ENCODE results near the gene GALK1. TPM values are rescaled to one million over a fixed set of nuclear protein-coding genes. Genes with fewer than 3 reads are reported as not detected.
A peak's percentile ranks its signal among the peaks of the same experiment; 100 is the strongest.

GALK1 gene
- total and polyA plus RNA-seq, 9 of the 15 experiments (the other 6 are each of a cell fraction or from before 2014, with no cell fraction given), result 0.45 to 51.6 (median 17.4) TPM

DNA sequence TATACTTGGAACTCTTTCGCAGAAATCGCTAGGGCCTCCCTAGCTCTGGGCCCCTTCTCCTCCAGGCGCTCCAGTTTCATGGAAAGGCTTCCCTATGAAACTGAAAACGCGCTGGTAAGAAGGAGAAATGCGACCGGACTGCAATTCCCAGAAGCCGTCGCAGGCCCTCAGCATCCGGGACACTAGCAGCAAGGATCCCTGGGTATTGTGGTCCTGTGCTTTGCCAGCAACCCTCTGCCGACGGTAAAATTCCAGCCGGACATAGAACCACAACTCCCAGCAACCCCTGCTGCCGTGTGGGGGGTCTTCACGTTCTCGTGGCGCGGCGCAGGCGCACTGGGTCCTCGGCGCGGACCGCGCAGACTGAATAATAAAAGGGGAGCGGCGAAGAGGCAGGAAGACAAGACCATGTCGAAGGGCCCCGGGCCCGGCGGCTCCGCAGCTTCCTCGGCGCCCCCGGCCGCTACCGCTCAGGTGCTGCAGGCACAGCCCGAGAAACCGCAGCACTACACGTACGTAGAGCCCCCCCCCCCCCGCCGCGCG lies 19.6 kb upstream of the GALK1 start, which contains the start of gene UNK (continued):
- TF ChIP-seq, protein P1, sequence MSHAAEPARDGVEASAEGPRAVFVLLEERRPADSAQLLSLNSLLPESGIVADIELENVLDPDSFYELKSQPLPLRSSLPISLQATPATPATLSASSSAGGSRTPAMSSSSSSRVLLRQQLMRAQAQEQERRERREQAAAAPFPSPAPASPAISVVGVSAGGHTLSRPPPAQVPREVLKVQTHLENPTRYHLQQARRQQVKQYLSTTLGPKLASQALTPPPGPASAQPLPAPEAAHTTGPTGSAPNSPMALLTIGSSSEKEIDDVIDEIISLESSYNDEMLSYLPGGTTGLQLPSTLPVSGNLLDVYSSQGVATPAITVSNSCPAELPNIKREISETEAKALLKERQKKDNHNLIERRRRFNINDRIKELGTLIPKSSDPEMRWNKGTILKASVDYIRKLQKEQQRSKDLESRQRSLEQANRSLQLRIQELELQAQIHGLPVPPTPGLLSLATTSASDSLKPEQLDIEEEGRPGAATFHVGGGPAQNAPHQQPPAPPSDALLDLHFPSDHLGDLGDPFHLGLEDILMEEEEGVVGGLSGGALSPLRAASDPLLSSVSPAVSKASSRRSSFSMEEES (CRISPR knock-in tag; IDR thresholded peaks at IDR 0.05), result no peak
- TF ChIP-seq, protein P2, sequence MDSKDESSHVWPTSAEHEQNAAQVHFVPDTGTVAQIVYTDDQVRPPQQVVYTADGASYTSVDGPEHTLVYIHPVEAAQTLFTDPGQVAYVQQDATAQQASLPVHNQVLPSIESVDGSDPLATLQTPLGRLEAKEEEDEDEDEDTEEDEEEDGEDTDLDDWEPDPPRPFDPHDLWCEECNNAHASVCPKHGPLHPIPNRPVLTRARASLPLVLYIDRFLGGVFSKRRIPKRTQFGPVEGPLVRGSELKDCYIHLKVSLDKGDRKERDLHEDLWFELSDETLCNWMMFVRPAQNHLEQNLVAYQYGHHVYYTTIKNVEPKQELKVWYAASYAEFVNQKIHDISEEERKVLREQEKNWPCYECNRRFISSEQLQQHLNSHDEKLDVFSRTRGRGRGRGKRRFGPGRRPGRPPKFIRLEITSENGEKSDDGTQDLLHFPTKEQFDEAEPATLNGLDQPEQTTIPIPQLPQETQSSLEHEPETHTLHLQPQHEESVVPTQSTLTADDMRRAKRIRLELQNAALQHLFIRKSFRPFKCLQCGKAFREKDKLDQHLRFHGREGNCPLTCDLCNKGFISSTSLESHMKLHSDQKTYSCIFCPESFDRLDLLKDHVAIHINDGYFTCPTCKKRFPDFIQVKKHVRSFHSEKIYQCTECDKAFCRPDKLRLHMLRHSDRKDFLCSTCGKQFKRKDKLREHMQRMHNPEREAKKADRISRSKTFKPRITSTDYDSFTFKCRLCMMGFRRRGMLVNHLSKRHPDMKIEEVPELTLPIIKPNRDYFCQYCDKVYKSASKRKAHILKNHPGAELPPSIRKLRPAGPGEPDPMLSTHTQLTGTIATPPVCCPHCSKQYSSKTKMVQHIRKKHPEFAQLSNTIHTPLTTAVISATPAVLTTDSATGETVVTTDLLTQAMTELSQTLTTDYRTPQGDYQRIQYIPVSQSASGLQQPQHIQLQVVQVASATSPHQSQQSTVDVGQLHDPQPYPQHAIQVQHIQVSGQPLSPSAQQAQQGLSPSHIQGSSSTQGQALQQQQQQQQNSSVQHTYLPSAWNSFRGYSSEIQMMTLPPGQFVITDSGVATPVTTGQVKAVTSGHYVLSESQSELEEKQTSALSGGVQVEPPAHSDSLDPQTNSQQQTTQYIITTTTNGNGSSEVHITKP (IDR thresholded peaks at IDR 0.05; ENCODE audit: partially characterized antibody), result no peak
- TF ChIP-seq SMAD1 (IDR thresholded peaks at IDR 0.05; ENCODE audit: low read depth, low read length, partially characterized antibody), result no peak
- TF ChIP-seq CCAR2 (IDR thresholded peaks at IDR 0.05; ENCODE audit: low read depth, low read length), result no peak
- TF ChIP-seq RFX7 (CRISPR knock-in tag; IDR thresholded peaks at IDR 0.05), result peak; percentile 75; the same call in 1 of the 2 replicates
- no peak for TF ChIP-seq MCM7 (IDR thresholded peaks at IDR 0.05)
- TF ChIP-seq, protein P3, sequence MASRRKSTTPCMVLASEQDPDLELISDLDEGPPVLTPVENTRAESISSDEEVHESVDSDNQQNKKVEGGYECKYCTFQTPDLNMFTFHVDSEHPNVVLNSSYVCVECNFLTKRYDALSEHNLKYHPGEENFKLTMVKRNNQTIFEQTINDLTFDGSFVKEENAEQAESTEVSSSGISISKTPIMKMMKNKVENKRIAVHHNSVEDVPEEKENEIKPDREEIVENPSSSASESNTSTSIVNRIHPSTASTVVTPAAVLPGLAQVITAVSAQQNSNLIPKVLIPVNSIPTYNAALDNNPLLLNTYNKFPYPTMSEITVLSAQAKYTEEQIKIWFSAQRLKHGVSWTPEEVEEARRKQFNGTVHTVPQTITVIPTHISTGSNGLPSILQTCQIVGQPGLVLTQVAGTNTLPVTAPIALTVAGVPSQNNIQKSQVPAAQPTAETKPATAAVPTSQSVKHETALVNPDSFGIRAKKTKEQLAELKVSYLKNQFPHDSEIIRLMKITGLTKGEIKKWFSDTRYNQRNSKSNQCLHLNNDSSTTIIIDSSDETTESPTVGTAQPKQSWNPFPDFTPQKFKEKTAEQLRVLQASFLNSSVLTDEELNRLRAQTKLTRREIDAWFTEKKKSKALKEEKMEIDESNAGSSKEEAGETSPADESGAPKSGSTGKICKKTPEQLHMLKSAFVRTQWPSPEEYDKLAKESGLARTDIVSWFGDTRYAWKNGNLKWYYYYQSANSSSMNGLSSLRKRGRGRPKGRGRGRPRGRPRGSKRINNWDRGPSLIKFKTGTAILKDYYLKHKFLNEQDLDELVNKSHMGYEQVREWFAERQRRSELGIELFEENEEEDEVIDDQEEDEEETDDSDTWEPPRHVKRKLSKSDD (conservative IDR thresholded peaks at IDR 0.05; ENCODE audit: low read length), result no peak
- peak; percentile 62; the same call in 1 of the 2 replicates for TF ChIP-seq PTTG1 (tag; IDR thresholded peaks at IDR 0.05; ENCODE audit: low read depth)
- TF ChIP-seq ZNF232 (CRISPR knock-in tag; IDR thresholded peaks at IDR 0.05), result no peak
- TF ChIP-seq SMC3 (conservative IDR thresholded peaks at IDR 0.05; ENCODE audit: insufficient read depth, low read depth, low read length), result no peak
- TF ChIP-seq HNRNPH1 (optimal IDR thresholded peaks at IDR 0.05; ENCODE audit: low read depth, low read length), result no peak
- TF ChIP-seq FOXM1 (IDR thresholded peaks at IDR 0.05; ENCODE audit: low read depth), result no peak
- TF ChIP-seq FOXM1 (CRISPR knock-in tag; IDR thresholded peaks at IDR 0.05; ENCODE audit: low read depth), result no peak; the same call in 1 of the 2 replicates
- TF ChIP-seq SRSF9 (IDR thresholded peaks at IDR 0.05; ENCODE audit: borderline replicate concordance, low read depth, low read length), result no peak
- no peak for TF ChIP-seq NR3C1 (CRISPR knock-in tag; IDR thresholded peaks at IDR 0.05)
- TF ChIP-seq, protein P4, sequence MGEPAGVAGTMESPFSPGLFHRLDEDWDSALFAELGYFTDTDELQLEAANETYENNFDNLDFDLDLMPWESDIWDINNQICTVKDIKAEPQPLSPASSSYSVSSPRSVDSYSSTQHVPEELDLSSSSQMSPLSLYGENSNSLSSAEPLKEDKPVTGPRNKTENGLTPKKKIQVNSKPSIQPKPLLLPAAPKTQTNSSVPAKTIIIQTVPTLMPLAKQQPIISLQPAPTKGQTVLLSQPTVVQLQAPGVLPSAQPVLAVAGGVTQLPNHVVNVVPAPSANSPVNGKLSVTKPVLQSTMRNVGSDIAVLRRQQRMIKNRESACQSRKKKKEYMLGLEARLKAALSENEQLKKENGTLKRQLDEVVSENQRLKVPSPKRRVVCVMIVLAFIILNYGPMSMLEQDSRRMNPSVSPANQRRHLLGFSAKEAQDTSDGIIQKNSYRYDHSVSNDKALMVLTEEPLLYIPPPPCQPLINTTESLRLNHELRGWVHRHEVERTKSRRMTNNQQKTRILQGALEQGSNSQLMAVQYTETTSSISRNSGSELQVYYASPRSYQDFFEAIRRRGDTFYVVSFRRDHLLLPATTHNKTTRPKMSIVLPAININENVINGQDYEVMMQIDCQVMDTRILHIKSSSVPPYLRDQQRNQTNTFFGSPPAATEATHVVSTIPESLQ (CRISPR knock-in tag; IDR thresholded peaks at IDR 0.05), result no peak
- no peak for TF ChIP-seq CAMTA2 (CRISPR knock-in tag; conservative IDR thresholded peaks at IDR 0.05)

Measured in K562 (cell line).